GM18867 (cell line): ENCODE measurements around the gene PARD3.

ENCODE experiments used
- ATAC-seq: cut with Tn5 transposase; IDR thresholded peaks from one replicate; pipeline ENCODE4 v1.9.1; 2021; ENCODE audit warnings: mild to moderate bottlenecking, moderate library complexity; ENCODE audit not compliant: unreplicated experiment

The PARD3 gene

DNA sequence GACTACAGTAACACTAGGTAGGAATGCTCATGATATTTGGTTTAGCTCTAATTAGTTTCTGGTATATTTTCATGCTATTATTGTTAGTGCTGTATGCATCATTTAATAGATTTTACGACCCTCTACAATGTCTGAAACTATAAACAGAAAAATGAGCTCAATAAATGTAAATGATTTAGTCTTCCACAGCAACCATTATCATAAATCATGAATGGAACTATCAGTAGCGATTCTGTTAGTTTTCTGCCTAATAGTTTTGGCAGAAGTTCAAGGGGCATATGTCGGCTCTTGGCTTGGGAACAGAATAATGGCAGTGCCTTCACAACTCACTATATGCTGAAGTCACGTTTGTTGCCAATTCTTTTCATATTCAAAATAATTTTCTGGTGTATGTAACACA lies 494.8 kb downstream of the PARD3 start:
- ATAC-seq: no peak

DNA sequence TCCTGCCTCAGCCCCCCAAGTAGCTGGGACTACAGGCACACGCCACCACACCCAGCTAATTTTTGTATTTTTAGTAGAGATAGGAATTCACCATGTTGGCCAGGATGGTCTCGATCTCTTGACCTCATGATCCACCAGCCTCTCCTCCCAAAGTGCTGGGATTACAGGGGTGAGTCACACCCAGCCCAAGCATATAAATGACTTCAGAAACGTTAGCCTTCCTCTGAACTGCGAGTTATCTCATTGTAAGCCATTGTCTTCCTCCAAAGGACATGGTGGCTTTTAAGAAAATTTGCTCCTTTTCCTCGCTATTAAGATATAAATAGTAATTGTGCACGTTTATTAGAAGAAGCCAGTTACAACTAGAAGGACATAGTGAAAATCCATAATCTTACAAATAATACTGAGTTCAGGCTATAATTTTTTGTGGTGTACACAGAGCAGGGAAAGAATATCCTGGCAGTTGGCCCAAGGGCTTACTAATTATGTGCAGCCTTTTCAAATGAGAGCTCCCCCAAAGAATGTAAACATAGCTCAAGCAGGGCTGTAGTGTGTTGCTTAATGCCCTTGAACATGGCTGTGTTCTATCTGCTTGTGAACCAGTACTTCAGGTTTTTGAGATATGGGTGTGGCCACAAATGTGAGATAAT lies 495.8 kb downstream of the PARD3 start:
- ATAC-seq: no peak

DNA sequence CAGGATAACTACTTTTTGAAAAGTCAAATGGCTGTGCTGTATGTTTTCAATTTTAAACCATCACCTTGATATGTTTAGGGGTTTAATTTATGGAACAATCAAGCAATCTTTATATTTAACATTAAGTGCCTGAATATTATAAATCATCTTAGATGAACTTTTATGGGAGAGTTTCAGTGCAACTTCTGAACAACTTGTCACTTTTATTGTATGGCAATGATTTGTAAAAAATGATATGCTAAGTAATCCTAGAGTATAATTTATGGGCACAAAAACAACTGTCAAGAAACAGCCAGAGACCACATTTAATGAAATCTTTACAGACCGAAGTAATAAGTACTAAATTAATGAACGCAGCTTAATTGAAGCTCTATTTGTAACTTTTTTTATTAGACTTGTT lies 498.9 kb downstream of the PARD3 start:
- no peak for ATAC-seq

DNA sequence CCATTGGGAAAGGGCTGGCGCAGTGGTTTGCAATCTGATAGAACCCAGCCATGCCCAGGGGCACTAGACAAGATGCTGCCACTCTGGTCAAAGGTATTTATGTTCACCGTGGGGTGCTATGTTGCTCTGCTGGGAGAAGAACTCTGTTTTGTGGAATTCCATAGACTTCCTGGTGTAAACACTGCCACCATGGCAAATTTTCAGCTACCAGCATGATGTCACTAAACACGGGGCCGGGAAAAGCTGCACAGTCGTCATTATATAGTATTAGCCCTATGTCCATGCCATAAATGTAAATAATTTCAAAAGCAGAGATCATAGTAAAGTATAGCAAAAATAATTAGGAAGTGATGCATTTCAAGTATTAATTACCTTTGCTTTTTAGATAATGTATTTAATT lies 500.6 kb downstream of the PARD3 start:
- ATAC-seq: no peak

DNA sequence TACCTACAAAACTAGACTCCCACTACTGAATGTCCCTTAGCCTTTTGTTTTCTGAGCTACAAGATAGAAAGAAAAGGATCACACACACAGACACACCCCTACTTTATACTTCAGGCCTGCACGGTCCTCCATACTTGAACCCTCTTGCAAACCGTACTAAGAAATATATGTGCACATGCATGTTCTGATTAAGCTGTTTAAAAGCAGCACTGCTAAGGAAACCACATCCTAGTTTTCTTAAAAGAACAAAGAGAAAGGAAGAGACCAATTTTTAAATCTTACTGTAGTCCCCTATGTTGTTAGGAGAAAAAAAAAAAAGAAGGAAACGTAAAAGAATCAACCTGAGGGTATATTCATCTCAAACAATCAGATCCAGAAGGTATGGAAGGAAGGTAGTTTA lies 501.2 kb downstream of the PARD3 start:
- no peak for ATAC-seq

DNA sequence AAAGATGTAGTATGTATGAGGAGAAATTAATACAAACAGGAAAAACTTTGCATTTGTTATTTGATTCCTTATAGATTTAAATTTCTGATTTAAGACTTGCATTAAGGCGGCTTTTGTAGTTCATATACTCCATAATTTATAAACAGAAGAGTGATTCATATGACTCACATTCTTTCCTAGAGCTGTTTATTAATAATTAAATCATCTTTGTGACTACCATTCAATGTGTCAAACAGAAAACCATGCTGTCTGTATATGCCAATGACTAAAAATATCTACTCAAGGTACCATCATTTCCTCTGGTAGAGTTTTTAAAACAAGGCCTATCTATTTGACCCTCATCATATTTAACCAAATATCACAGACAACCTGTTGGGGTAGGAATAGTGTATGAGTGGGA lies 501.7 kb downstream of the PARD3 start:
- no peak for ATAC-seq

DNA sequence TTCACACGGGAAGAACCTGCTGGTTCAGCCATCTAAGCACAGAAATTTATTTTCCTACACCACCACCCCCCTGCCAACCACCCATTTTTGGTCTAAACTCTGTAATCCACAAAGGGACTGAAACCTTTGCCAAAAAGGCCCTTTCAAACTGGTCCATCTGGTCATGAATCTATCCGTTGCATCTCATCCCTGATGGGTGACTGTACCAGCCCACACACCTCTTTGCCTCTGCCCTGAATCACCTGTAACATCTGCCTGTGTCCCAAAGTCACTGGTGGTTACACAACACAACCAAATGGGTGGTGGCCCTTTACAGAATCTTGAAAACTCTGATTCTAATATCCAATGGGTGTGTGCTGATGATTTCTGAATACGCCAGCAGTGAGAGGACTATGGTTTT lies 503.4 kb downstream of the PARD3 start:
- ATAC-seq: no peak

DNA sequence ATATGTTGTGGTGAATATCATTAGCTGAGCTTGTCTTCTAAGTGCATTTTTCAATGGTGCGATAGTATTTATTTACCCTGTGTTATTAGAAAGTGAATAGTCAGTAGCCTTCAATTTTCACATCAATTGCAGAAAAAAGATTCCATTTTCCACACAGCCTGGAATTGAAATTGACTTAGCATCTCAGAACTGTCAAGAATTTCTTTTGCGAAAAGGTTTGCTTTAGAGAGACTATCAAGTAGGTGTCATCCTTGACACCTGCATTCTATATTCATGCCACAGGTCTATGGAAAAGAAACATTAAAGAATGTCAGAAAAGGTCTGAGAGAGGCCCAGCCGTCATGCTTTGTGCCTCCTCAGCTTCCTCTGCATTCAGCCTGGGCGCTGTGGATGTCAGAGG lies 504.9 kb downstream of the PARD3 start:
- ATAC-seq: no peak

DNA sequence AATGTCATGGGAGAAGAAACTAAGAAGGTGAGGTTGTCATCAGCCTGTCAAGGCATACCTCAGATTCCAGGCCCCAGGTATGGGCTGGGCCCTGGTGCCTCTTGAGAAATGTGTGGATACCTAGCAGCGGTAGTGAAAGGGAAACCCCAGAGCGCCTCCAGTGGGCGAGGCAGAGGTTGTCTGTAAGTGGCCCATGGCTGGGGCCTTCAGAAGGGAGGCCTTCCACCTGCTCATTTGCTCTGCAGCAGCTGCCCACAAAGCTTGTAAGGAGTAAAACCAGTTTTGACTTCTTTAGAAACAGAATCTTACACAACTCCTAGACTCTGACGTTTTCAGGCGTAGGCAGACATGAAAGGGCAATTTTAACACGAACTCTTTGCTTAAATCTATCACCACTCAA lies 509.9 kb downstream of the PARD3 start:
- peak; percentile 95 for ATAC-seq

DNA sequence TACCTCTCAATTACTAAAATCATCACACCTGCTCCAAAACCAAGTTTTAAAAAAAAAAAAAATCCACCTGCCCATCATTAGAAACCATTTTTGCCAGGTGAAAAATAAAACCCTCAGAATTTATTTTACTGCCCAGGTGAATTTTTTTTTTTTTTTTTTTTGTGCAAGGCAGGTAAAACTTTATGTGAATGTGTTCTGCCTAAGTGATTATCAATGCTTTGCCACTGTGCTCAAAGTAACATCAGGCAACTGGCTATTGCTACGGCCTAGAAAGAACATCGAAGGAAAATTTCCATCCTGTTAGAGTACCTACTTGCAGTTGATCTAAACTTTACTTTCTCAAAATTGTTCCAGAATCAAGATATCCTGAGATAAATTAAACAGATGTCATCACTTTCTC lies 512.1 kb downstream of the PARD3 start:
- ATAC-seq: no peak

DNA sequence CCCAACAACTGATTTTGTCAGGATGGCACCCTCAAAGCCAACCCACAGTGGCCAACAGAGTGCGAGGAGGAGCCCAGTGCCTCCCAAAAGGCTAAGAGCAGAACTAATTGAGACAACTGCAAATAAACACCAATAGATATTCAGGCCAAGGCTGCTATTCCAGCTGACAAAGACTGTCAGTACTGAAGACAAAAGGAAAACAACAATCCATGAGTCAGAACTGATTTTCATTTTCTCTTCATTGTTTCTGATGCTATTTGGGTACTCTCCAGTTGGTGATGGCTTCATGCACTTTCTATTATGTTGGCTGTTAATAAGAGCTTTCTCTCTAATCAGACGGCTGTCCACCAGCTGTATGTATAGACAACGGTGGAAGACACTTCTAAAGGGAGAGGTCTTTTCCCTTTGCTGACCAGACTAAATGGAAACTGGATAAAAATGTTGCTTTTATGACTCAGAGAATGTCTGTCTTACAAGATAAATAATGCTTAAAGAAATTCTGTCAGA lies 515.9 kb downstream of the PARD3 start:
- ATAC-seq: no peak

DNA sequence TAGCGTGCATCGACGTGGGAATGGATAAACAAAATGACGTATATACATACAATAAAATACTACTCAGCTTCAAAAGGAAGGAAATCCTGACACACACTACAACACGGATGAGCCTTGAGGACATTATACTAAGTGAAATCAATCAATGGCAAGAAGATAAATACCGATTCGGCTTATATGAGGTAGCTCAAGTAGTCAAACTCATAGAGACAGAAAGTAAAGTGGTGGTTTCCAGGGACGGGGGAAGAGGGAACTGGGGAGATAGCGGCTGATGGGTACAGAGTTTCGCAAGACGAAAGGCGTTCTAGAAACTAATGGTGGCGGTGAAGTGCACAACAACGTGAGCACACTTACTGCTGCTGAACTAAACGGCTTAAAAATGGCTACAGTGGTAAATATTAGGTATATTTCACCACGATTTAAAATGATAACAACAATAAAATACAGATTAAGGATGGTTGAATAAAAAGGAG lies 516.7 kb downstream of the PARD3 start:
- ATAC-seq: no peak

DNA sequence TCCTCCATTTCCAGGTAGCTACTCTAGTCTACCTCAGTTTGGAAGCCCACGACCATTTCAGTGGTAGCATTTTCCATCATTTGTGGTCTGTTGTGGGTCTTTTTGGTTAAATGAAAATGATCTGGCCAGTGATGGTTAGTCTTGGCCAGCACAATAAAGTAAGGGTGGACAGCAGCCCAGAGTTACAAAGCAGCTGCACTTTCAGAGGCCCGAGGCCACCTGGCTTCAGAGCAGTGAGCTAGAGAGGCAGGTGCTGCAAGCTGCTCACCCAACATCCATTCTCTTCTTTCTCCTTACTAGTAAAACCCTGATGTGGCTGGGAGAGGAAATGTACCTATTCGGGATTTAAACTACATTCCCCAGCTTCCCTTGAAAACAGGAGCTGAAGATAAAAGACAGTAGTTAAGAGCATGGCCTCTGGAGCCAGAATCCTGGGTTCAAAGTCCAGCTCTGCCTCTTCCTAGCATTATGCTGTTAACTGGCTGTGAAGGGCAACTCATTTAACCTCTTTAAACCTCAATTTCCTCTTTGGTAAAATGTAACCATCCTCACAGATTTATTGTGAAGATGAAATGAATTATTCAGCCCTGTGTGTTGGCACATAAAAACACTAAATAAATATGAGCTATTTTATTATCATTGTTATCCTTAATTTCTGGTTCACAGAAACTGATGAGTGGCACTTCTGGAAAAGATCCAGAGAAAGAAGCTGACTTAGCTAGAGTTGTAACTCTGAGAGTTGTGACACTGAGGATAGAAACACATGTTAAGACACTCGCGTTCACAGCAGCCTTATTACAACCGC lies 517.4 kb downstream of the PARD3 start:
- ATAC-seq: no peak

DNA sequence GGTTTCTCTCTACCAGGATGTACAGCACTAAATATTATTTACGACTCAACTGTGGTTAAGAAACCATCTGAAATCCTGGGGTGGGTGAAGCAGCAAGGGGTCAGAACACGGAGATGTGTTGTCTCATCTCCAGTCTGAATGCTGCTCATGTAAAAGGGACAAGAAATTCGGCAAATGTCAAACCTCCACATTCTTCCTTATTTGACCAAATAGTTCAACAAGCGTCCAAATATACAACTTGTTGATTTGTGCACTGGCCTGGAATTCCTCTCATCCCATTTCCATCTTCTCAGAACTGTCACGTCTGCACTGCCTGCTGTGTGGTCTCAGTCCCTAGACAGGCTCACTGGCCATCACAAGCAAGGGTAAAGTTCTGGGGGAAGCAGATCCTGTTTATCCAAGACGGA lies 520.0 kb downstream of the PARD3 start:
- no peak for ATAC-seq

DNA sequence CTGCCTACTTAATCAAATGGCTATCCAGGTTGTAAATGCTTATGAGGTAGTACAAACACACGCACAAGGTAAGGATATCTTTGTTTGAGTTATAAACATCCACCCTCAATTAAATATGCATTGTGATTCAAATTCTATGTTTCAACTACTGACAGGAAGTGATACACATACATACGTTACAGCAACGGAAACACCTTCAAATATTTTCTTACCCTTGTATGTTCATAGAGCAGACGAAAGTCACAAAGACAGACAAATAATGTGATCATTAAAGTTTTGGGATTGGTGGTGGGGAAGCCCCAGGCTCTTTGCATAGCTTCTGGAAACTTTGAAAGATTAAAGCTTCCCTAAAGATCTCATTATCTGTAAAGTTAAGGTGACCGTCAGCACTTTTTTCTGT lies 521.0 kb downstream of the PARD3 start:
- ATAC-seq: no peak

DNA sequence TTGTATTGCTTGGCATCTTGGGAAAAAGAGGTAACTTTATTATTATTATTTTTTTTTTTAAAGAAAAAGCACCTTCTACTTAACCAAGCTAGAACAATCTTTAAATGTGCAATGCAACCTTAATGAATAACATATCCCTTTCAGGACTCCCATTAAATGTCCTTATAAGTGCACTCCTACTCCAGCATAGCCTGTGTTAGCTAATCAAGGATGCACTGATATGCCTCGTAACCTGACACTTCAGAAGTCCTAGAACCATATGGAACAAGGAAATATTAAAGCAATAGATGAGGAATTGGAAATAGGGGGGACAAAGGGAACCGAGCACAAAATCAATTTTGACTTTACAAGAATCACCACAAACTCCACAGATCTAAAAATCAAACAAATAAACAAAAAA lies 522.4 kb downstream of the PARD3 start:
- no peak for ATAC-seq

DNA sequence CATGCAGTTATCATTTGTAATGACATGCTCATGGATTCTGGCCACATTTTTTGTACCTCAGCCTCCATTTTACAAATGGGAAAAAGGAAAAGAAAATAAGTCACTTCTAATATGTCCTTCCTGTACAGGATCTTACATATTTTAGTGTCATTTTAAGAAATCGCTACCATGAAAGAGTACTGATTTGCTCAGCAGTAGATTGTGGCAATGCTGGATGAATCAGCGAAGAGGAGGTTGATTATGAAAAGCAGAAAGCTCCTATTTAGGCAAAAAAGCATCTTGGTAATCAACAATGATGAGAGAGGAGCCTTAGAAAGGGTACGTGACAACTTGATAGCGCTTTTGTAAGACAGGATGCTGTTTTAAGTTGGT lies 522.9 kb downstream of the PARD3 start:
- ATAC-seq: peak; percentile 13

DNA sequence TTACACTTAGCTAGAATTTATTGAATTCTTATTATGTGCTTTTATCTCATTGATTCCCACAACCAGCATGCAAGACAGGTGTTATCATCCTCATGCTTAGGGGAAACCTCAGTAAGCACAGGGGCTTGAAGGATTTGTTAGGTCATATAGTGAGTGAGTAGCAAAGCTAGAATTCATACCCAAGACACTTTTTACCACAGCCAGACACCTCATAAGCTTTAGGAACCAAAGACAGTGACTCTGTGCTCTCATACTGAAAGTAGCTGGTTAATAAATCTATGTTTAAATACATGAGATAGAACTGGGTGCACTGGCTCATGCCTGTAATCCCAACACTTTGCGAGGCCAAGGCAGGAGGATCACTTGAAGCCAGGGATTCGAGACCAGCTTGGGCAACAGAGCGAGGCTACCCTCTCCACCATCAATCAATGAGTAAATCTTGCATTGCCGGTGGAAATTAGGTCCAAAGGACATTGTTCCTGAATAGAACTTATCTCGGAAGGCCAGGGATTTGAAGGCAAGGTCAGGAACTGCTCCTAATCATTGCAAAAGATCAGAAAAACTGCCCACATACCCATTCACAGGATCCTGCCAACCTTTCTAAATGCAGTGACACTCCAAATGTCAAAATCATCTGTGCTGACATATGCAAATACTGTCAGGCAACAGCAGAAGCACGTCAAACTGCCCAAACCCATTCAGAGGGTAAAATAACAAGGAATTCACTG lies 523.5 kb downstream of the PARD3 start:
- peak; percentile 85 for ATAC-seq

DNA sequence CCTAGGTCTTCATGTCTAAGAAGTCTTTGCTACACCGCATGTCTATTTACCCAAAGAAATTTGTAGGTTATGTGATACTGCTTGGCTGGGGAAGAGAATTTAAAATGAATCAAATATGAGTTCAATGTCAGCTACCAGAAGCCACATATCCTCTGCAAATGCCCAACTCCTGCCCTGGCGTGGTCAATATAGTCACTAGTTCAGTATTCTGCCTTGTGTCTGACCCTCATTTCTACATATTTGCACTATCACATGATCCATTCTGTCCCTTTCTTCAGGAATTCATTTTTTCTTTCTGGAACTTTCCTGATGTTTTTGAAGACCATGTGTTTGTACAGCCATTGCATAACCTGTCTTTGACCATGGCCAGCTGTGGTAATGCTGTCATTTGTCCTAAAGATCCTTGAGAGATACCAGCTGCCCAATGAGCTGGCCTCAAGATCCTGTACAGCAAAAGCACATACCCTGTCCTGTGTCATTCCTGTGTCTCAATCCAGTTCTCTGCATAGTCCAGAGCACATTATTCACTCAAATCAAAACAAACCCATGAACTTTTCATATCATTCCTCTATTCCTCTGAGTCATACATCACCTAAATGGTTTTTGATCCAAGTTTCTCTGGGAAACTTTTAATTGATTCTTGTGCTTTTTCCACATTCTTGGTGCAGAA lies 524.5 kb downstream of the PARD3 start:
- ATAC-seq: no peak

DNA sequence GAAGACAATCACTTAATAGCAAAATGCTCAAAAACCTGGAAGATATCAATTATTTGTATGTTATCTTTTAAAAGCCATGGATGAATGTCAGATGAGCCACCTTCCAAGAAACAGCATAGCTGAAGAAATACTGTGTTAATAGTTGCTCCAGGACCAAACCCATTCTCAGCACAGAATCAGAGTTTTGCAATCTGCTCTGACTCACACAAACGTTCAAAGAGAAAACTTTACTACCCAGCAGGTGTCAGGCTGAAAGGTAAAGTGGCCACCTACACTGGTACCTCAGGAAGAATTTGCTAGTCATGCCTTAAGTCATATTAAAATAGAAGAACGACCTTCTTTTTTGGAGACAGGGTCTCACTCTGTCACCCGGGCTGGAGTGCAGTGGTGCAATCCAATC lies 526.5 kb downstream of the PARD3 start:
- no peak for ATAC-seq

DNA sequence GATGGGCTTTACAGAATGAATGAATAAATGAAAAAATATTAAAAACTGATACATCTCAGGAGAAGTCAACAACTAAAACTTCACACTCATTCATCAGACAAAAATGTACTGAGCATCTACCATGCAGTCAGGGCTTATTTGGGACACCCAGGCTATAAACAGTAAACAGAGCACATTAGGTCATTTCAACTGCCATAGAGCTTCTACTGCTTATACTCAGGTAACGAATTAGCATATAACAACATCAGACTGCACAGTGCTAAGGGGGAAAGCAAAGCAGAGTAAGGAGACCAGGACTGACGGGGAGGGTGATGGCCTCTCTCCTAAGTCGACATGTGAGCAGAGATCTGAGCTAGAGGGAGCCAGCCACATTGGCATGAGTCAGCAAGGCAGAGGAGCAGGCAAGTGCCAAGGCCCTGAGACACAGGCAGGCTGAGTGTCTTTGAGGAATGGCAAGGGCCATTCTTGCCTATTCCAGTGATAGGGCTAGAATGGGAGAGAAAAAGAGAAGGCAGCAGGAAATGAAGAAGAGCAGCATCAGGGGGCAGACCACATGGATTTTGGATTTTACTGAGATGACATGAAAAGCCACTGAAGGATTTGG lies 528.9 kb downstream of the PARD3 start:
- no peak for ATAC-seq
